K562 (cell line): Measurements from ENCODE around the gene ZNF625. TPM values are rescaled to one million over a fixed set of nuclear protein-coding genes. Genes with fewer than 3 reads are reported as not detected.

Experiments
- BRF2 ChIP-seq: IDR thresholded peaks from 3 replicates; pipeline ENCODE4 v1.6.1; 2011; ENCODE audit warnings: borderline replicate concordance, mild to moderate bottlenecking; ENCODE audit not compliant: insufficient read length, insufficient read depth
- GABPB2 ChIP-seq: fragments of 250-450 bp; sonication (Bioruptor Pico); conservative IDR thresholded peaks from 2 replicates; pipeline ENCODE4 v1.5.1; 2021; ENCODE audit warnings: mild to moderate bottlenecking
- HIVEP1 ChIP-seq: fragments of 250-450 bp; sonication (Bioruptor Pico); IDR thresholded peaks from 2 replicates; pipeline ENCODE4 v1.4.0; 2020; ENCODE audit warnings: mild to moderate bottlenecking
- JUN ChIP-seq, 2 experiments: sonication (generic) in 1 of 2; formaldehyde crosslinking in 1 of 2; IDR thresholded peaks; 2 replicates each; pipeline versions ENCODE4 v1.6.1 to v1.8.0; 2012 to 2022; ENCODE audit warnings: borderline replicate concordance in 2 of 2, mild to moderate bottlenecking in 2 of 2, improper control_type of control experiment in 1 of 2, low read depth in 1 of 2, low read length in 1 of 2, missing genetic modification reagents in 1 of 2
- MAZ ChIP-seq, 2 experiments: fragments of 450-650 bp in 1 of 2; sonication (generic) in 1 of 2; formaldehyde crosslinking; IDR thresholded peaks in 1 of 2; conservative IDR thresholded peaks in 1 of 2; 2 replicates each; pipeline versions ENCODE4 v1.4.0 to v1.5.0; 2020; ENCODE audit warnings: mild to moderate bottlenecking in 1 of 2, missing genetic modification reagents in 1 of 2
- NEUROD1 ChIP-seq: fragments of 150-350 bp; IDR thresholded peaks from 2 replicates; pipeline ENCODE4 v1.6.1; 2014; ENCODE audit warnings: borderline replicate concordance, low read length, low read depth; ENCODE audit not compliant: partially characterized antibody
- NFYB ChIP-seq: IDR thresholded peaks from 2 replicates; pipeline ENCODE4 v1.6.1; 2011; ENCODE audit warnings: mild to moderate bottlenecking, moderate library complexity; ENCODE audit not compliant: insufficient read length; ENCODE audit errors: extremely low read depth
- NKRF ChIP-seq: fragments of 450-650 bp; IDR thresholded peaks from 2 replicates; pipeline ENCODE4 v1.6.1; 2016; ENCODE audit warnings: borderline replicate concordance
- NR2C1 ChIP-seq, 2 experiments: fragments of 450-650 bp; IDR thresholded peaks; 2 replicates each; pipeline ENCODE4 v1.6.1; 2017; ENCODE audit warnings: mild to moderate bottlenecking in 2 of 2, antibody characterized with exemption in 1 of 2, inconsistent platforms in 1 of 2, missing compliant biosample characterization in 1 of 2, missing genetic modification characterization in 1 of 2
- RFX1 ChIP-seq: fragments of 450-650 bp; IDR thresholded peaks from 2 replicates; pipeline ENCODE4 v1.6.1; 2016; ENCODE audit warnings: mild to moderate bottlenecking, moderate library complexity
- VEZF1 ChIP-seq: fragments of 200-800 bp; sonication (Bioruptor generic); IDR thresholded peaks from 2 replicates; pipeline ENCODE4 v1.6.1; 2017; ENCODE audit warnings: missing genetic modification characterization, missing compliant biosample characterization
- ZBTB12 ChIP-seq: fragments of 250-450 bp; sonication (Bioruptor Pico); IDR thresholded peaks from 2 replicates; pipeline ENCODE4 v1.4.0; 2020
- polyA plus RNA-seq, 8 experiments: library from polyadenylated mRNA; depleted of rRNA in 4 of 8; stranded (reverse) in 5 of 8; unstranded in 3 of 8; fragments of >200 nt; fragmentation: Nextera tagmentation in 2 of 8; fragmentation: Illumina TruSeq in 1 of 8; extraction: Ambion mirVana in 2 of 8; extraction: Trizol in 1 of 8; gene quantifications; 2 replicates each; pipeline versions ENCODE4 v1.2.1 to v1.2.3, GENCODE V29; 2011 to 2014; ENCODE audit warnings: inconsistent platforms in 1 of 8, missing spikeins in 1 of 8
- total RNA-seq, 7 experiments: library from RNA; depleted of rRNA in 6 of 7; stranded (reverse); fragments of >200 nt in 6 of 7; fragmentation: Illumina TruSeq in 2 of 7; extraction: Trizol in 2 of 7; gene quantifications; 2 replicates each; pipeline versions ENCODE4 v1.2.1 to v1.2.3, GENCODE V29; 2011 to 2021; ENCODE audit warnings: low replicate concordance in 1 of 7

ZNF625 gene
- total and polyA plus RNA-seq, 9 of the 15 experiments (the other 6 are each of a cell fraction or from before 2014, with no cell fraction given) = 0.07 to 0.09 TPM; not detected in 7

- peak; percentile 62 for TF ChIP-seq VEZF1
- peak; percentile 82 for TF ChIP-seq RFX1
- no peak for TF ChIP-seq NR2C1 (IDR thresholded peaks at IDR 0.05)
- TF ChIP-seq NR2C1 (tag; IDR thresholded peaks at IDR 0.05) = no peak
- TF ChIP-seq MAZ (CRISPR knock-in tag; conservative IDR thresholded peaks at IDR 0.05 in 1 of 2, IDR thresholded peaks at IDR 0.05 in 1 of 2) = 0 out of 4 replicates have a peak, but pooled peaks of 1 of the 2 experiments have one; percentile 24
- TF ChIP-seq NEUROD1 = no peak
- no peak for TF ChIP-seq JUN (IDR thresholded peaks at IDR 0.05; ENCODE audit: borderline replicate concordance, low read depth, low read length)
- no peak for TF ChIP-seq JUN (CRISPR knock-in tag; IDR thresholded peaks at IDR 0.05; ENCODE audit: borderline replicate concordance)
- no peak for TF ChIP-seq ZBTB12 (CRISPR knock-in tag)
- TF ChIP-seq HIVEP1 (CRISPR knock-in tag) = no peak
- no peak for TF ChIP-seq NKRF
- TF ChIP-seq BRF2 = no peak
- TF ChIP-seq NFYB = peak; percentile 96
- TF ChIP-seq GABPB2 = no peak
Observed at GRCh38 chr19:12139885-12140544, 16.5 kb downstream of the ZNF625 start, which contains the start of gene ZNF20 (continued).
